Breast epithelium (tissue), 4 donors: ENCODE measurements around the gene TRNP1. TPM values are rescaled to one million over a fixed set of nuclear protein-coding genes. Genes with fewer than 3 reads are reported as not detected.

ENCODE experiments used
- DNase-seq, 2 donors: peaks; one replicate each; pipeline ENCODE4 v3.0.0-alpha.2; 2019; ENCODE audit warnings: low spot score in 2 of 2
- H3K27ac ChIP-seq, 2 donors: fragments of 200-600 bp; sonication (generic) in 1 of 2; one replicate each; pipeline ENCODE4 v1.5.1; 2016 to 2019; ENCODE audit warnings: mild to moderate bottlenecking in 1 of 2
- H3K27me3 ChIP-seq, 2 donors: fragments of 200-600 bp; sonication (generic) in 1 of 2; one replicate each; pipeline versions ENCODE4 v1.5.1 to v1.6.0; 2017 to 2019; ENCODE audit warnings: control low read depth in 1 of 2, mild to moderate bottlenecking in 1 of 2
- H3K36me3 ChIP-seq: fragments of 200-600 bp; one replicate; pipeline ENCODE4 v1.5.1; 2019
- H3K4me1 ChIP-seq, 2 donors: fragments of 200-600 bp; sonication (generic); one replicate each; pipeline ENCODE4 v1.5.1; 2016 to 2019; ENCODE audit warnings: control low read depth in 1 of 2
- H3K4me3 ChIP-seq, 3 donors: fragments of 200-600 bp; sonication (generic); 1 replicate in 2 of 3; 2 replicates in 1 of 3; pipeline ENCODE4 v1.5.1; 2016 to 2019; ENCODE audit warnings: mild to moderate bottlenecking in 3 of 3, moderate library complexity in 2 of 3
- H3K9me3 ChIP-seq, 2 donors: fragments of 200-600 bp; sonication (generic) in 1 of 2; one replicate each; pipeline ENCODE4 v1.5.1; 2016 to 2019; ENCODE audit warnings: control low read depth in 1 of 2
- CTCF ChIP-seq, 3 donors: fragments of 450-650 bp; IDR thresholded peaks; one replicate each; pipeline ENCODE4 v1.5.1; 2016 to 2017; ENCODE audit warnings: antibody characterized with exemption in 3 of 3, mild to moderate bottlenecking in 3 of 3, moderate library complexity in 3 of 3
- POLR2A ChIP-seq: fragments of 450-650 bp; IDR thresholded peaks from one replicate; pipeline ENCODE4 v1.6.1; 2016; ENCODE audit warnings: antibody characterized with exemption, mild to moderate bottlenecking, moderate library complexity
- POLR2AphosphoS5 ChIP-seq, 3 donors: sonication (generic); formaldehyde crosslinking; IDR thresholded peaks; one replicate each; pipeline ENCODE4 v1.6.1; 2017; ENCODE audit warnings: antibody characterized with exemption in 3 of 3
- intact Hi-C: fragments of 100-400 bp; cut with DNase I; formaldehyde crosslinking; loops from one replicate; pipeline ENCODE4 v1.15.1; 2023; ENCODE audit warnings: low total_unique reads
- total RNA-seq, 3 donors: library from RNA; depleted of rRNA; stranded (reverse); fragments of >200 nt; gene quantifications; one replicate each; pipeline ENCODE4 v1.1.0, GENCODE V29; 2016

Gene TRNP1
- total RNA-seq, 3 donors from 2014 or later: 1.6 to 27.8 (median 16.7) TPM

- Histone ChIP-seq H3K36me3 (no peaks in the 10 kb centered on the region), H3K27ac (no peak overlapping the region), H3K27me3 (no peaks in the 10 kb centered on the region), H3K9me3 (peaks cover 0 to 8% of the 10 kb centered on the region in 2 donors), H3K4me3 (no peak overlapping the region), H3K4me1 (no peaks in the 10 kb centered on the region)
- TF ChIP-seq CTCF (IDR thresholded peaks at IDR 0.05) (no peak), POLR2AphosphoS5 (IDR thresholded peaks at IDR 0.05) (no peak), POLR2A (no peak)
- no peak for DNase-seq
- intact Hi-C loops: no loop called here
These were observed 40.1 kb upstream of the TRNP1 start for GRCh38 chr1:26953374-26953773.

- DNase-seq: no peak
- no peak overlapping the region for H3K27ac ChIP-seq
- H3K9me3 ChIP-seq: peaks cover 0 to 8% of the 10 kb centered on the region in 2 donors
- H3K27me3 ChIP-seq: peaks cover 0 to 9% of the 10 kb centered on the region in 2 donors
- peaks cover 0 to 8% of the 10 kb centered on the region in 2 donors for H3K4me1 ChIP-seq
- H3K4me3 ChIP-seq: no peak overlapping the region
- H3K36me3 ChIP-seq: no peaks in the 10 kb centered on the region
- intact Hi-C loops: loop anchor here (5.0 kb wide), 1 partner anchor 439 kb away; no protein-coding TSS in a partner anchor
- TF ChIP-seq POLR2A: no peak
- TF ChIP-seq CTCF (IDR thresholded peaks at IDR 0.05): no peak
- TF ChIP-seq POLR2AphosphoS5 (IDR thresholded peaks at IDR 0.05): no peak
These were observed 37.2 kb upstream of the TRNP1 start for GRCh38 chr1:26956321-26956720.

DNA sequence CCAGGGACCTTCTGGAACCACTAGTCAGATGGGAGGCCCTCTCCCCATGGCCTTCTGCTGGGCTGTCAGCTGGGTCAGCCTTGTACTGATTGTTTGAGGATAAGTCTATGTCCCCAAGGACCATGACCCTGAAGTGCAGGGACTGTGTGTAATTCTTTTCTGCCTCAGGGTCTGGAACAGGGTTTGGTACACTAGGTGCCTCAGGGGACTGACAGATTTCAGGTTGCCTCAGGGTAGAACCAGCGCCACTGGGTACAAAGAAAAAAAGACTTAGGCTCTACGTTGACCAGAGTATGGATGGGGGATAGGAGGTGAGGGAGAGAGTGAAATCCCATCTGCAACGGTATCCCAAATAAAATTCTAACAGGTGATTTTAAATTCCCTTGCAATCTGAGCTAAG is 36.2 kb upstream of the TRNP1 start:
- no peak for TF ChIP-seq POLR2A
- H3K4me3 ChIP-seq: no peak overlapping the region
- H3K27ac ChIP-seq: no peak overlapping the region
- DNase-seq: no peak
- peaks cover 0 to 9% of the 10 kb centered on the region in 2 donors for H3K4me1 ChIP-seq
- H3K9me3 ChIP-seq: peaks cover 0 to 8% of the 10 kb centered on the region in 2 donors
- no peaks in the 10 kb centered on the region for H3K36me3 ChIP-seq
- intact Hi-C loops: loop anchor here (5.0 kb wide), 1 partner anchor 440 kb away; no protein-coding TSS in a partner anchor
- H3K27me3 ChIP-seq: peaks cover 0 to 9% of the 10 kb centered on the region in 2 donors

GRCh38 chr1:26959270-26959669 is 34.2 kb upstream of the TRNP1 start:
- Histone ChIP-seq H3K4me1 (peaks cover 0 to 9% of the 10 kb centered on the region in 2 donors), H3K9me3 (peaks cover 0 to 8% of the 10 kb centered on the region in 2 donors), H3K27ac (no peak overlapping the region), H3K4me3 (peak overlapping the region in 2 of 3 donors; percentile 84 to 86), H3K27me3 (peaks cover 0 to 9% of the 10 kb centered on the region in 2 donors), H3K36me3 (no peaks in the 10 kb centered on the region)
- no peak for TF ChIP-seq POLR2A
- TF ChIP-seq CTCF (IDR thresholded peaks at IDR 0.05): no peak
- no peak for TF ChIP-seq POLR2AphosphoS5 (IDR thresholded peaks at IDR 0.05)
- intact Hi-C loops: loop anchor here (5.0 kb wide), 1 partner anchor 442 kb away; no protein-coding TSS in a partner anchor
- no peak for DNase-seq

GRCh38 chr1:26959722-26960624 is 33.5 kb upstream of the TRNP1 start, which contains the start of gene KDF1:
KDF1 (minus strand) TSS chr1:26960468; CDS start chr1:26952380, 8,088 bp downstream.
- DNase-seq: peak; percentile 63 to 83
- H3K4me1 ChIP-seq: peaks cover 0 to 9% of the 10 kb centered on the region in 2 donors
- intact Hi-C loops: loop anchor here (5.0 kb wide), 1 partner anchor 443 kb away; no protein-coding TSS in a partner anchor
- TF ChIP-seq POLR2AphosphoS5 (IDR thresholded peaks at IDR 0.05): peak in 2 of 3 donors; percentile 35 to 70
- peak; percentile 36 to 61 (median 44) for TF ChIP-seq CTCF (IDR thresholded peaks at IDR 0.05)
- TF ChIP-seq POLR2A: peak; percentile 40
- peak within 1 kb of the TSS; percentile 87 to 88 for H3K27ac ChIP-seq
- H3K36me3 ChIP-seq: no peaks in the 10 kb centered on the region
- H3K27me3 ChIP-seq: peaks cover 0 to 9% of the 10 kb centered on the region in 2 donors
- peaks cover 0 to 8% of the 10 kb centered on the region in 2 donors for H3K9me3 ChIP-seq
- peak within 1 kb of the TSS; percentile 6 to 86 (median 84) for H3K4me3 ChIP-seq
